ENCODE results near the gene BMPER. TPM values are rescaled to one million over a fixed set of nuclear protein-coding genes. Genes with fewer than 3 reads are reported as not detected.

BMPER gene
- total and polyA plus RNA-seq, 2 of the 8 experiments (the other 6 are each of a cell fraction or from before 2014, with no cell fraction given) = 0.33 to 0.69 TPM

DNA sequence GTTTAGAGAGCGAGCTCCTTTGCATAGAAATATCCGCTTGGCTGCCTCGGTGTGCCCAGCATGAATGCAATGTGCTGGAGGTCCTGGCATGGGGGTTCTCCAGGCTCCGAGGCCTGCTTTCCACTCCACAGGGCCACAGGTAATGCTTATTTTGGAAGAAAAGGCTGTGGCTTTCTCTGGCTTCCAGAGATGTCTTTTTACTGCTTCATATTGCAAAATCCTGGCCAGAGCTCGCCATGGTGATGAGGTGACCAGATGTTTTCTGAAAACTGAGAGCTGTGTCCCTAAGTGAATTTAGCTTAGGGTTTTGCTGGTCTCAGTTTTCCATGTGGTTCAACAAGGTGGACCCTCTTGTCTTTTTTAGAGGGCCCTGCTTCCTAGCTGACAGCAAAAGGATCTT lies 65.2 kb downstream of the BMPER start (continued):
- TF ChIP-seq, protein P1, sequence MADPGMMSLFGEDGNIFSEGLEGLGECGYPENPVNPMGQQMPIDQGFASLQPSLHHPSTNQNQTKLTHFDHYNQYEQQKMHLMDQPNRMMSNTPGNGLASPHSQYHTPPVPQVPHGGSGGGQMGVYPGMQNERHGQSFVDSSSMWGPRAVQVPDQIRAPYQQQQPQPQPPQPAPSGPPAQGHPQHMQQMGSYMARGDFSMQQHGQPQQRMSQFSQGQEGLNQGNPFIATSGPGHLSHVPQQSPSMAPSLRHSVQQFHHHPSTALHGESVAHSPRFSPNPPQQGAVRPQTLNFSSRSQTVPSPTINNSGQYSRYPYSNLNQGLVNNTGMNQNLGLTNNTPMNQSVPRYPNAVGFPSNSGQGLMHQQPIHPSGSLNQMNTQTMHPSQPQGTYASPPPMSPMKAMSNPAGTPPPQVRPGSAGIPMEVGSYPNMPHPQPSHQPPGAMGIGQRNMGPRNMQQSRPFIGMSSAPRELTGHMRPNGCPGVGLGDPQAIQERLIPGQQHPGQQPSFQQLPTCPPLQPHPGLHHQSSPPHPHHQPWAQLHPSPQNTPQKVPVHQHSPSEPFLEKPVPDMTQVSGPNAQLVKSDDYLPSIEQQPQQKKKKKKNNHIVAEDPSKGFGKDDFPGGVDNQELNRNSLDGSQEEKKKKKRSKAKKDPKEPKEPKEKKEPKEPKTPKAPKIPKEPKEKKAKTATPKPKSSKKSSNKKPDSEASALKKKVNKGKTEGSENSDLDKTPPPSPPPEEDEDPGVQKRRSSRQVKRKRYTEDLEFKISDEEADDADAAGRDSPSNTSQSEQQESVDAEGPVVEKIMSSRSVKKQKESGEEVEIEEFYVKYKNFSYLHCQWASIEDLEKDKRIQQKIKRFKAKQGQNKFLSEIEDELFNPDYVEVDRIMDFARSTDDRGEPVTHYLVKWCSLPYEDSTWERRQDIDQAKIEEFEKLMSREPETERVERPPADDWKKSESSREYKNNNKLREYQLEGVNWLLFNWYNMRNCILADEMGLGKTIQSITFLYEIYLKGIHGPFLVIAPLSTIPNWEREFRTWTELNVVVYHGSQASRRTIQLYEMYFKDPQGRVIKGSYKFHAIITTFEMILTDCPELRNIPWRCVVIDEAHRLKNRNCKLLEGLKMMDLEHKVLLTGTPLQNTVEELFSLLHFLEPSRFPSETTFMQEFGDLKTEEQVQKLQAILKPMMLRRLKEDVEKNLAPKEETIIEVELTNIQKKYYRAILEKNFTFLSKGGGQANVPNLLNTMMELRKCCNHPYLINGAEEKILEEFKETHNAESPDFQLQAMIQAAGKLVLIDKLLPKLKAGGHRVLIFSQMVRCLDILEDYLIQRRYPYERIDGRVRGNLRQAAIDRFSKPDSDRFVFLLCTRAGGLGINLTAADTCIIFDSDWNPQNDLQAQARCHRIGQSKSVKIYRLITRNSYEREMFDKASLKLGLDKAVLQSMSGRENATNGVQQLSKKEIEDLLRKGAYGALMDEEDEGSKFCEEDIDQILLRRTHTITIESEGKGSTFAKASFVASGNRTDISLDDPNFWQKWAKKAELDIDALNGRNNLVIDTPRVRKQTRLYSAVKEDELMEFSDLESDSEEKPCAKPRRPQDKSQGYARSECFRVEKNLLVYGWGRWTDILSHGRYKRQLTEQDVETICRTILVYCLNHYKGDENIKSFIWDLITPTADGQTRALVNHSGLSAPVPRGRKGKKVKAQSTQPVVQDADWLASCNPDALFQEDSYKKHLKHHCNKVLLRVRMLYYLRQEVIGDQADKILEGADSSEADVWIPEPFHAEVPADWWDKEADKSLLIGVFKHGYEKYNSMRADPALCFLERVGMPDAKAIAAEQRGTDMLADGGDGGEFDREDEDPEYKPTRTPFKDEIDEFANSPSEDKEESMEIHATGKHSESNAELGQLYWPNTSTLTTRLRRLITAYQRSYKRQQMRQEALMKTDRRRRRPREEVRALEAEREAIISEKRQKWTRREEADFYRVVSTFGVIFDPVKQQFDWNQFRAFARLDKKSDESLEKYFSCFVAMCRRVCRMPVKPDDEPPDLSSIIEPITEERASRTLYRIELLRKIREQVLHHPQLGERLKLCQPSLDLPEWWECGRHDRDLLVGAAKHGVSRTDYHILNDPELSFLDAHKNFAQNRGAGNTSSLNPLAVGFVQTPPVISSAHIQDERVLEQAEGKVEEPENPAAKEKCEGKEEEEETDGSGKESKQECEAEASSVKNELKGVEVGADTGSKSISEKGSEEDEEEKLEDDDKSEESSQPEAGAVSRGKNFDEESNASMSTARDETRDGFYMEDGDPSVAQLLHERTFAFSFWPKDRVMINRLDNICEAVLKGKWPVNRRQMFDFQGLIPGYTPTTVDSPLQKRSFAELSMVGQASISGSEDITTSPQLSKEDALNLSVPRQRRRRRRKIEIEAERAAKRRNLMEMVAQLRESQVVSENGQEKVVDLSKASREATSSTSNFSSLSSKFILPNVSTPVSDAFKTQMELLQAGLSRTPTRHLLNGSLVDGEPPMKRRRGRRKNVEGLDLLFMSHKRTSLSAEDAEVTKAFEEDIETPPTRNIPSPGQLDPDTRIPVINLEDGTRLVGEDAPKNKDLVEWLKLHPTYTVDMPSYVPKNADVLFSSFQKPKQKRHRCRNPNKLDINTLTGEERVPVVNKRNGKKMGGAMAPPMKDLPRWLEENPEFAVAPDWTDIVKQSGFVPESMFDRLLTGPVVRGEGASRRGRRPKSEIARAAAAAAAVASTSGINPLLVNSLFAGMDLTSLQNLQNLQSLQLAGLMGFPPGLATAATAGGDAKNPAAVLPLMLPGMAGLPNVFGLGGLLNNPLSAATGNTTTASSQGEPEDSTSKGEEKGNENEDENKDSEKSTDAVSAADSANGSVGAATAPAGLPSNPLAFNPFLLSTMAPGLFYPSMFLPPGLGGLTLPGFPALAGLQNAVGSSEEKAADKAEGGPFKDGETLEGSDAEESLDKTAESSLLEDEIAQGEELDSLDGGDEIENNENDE (IDR thresholded peaks at IDR 0.05; ENCODE audit: insufficient replicate concordance, low read length) = no peak
- TF ChIP-seq CTBP2 (IDR thresholded peaks at IDR 0.05; ENCODE audit: borderline replicate concordance, insufficient read depth, insufficient read length, low read length) = no peak

All from H1 (cell line).